GM13976 (cell line): Measurements from ENCODE around the gene RER1.

Experiments
- DNase-seq: peaks from one replicate; pipeline ENCODE4 v3.0.0; 2012; ENCODE audit warnings: low spot score
- in situ Hi-C: fragments of 300-500 bp; cut with MboI; formaldehyde crosslinking; loops from one replicate; pipeline ENCODE4 v1.12.0; 2022; ENCODE audit warnings: low sequenced_read_pairs, mixed read lengths, inconsistent platforms; ENCODE audit not compliant: unreplicated experiment
- TF ChIP-seq, protein P1 (sequence below): IDR thresholded peaks from 2 replicates; pipeline ENCODE4 v1.5.1; 2012; ENCODE audit warnings: borderline replicate concordance, mild to moderate bottlenecking; ENCODE audit not compliant: insufficient read depth; ENCODE audit errors: extremely low read depth, missing control alignments, control extremely low read depth

Gene RER1

DNA sequence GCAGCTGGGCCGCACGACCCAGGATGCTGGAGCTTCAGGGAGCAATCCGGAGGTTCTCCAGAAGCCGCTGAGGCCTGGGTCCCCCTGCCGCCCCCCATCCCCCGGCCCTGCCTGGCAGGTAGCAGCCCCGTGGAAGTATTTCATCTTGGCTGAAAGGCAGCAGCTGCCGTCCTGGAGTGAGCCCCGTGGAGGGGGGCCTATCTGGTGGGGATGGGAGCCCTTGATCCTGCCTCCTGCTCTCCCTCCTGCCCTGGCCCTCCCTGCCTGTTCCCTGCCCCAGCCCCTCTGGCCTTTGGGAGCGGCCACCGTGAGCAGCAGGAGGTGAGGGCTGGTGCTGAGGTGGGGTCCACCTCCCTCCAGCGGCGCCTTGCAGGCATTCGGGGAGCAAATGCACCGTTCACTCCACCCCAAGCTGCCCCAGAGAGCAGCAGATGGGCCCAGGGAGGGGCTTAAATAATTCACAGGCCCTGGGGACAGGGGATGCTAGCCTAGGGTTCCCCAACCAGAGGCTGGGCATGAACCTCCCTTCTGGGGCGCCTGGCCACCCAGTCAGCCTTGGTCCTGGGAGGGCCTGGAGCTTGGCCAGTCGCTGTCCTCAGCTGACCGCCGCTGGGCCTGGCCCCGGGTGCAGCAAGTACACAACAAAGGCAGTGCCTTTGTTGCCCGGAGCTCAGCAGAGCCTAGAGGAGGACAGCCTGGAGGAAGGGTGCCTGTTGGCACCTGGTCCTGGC, 60.7 kb downstream of the RER1 start:
- in situ Hi-C loops = no loop called here
- TF ChIP-seq, protein P1, sequence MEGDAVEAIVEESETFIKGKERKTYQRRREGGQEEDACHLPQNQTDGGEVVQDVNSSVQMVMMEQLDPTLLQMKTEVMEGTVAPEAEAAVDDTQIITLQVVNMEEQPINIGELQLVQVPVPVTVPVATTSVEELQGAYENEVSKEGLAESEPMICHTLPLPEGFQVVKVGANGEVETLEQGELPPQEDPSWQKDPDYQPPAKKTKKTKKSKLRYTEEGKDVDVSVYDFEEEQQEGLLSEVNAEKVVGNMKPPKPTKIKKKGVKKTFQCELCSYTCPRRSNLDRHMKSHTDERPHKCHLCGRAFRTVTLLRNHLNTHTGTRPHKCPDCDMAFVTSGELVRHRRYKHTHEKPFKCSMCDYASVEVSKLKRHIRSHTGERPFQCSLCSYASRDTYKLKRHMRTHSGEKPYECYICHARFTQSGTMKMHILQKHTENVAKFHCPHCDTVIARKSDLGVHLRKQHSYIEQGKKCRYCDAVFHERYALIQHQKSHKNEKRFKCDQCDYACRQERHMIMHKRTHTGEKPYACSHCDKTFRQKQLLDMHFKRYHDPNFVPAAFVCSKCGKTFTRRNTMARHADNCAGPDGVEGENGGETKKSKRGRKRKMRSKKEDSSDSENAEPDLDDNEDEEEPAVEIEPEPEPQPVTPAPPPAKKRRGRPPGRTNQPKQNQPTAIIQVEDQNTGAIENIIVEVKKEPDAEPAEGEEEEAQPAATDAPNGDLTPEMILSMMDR = no peak
- DNase-seq = no peak

DNA sequence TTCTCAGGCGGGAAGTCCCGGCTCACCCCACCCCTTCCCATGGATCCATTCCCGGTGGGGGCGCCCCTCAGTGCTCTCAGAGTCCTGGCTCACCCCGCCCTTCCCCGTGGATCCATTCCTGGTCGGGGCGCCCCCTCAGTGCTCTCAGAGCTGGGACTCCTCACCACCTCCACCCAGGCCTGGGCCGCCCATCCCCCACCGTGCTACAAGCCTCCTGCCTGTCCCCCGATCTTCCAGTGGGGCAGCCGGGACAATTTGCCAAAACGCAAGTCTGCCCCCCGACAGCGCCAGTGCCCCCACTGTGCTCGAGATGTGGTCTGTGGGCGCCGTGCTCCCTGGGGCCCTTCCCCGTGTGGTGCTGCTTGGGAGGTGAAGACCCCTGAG, 61.3 kb downstream of the RER1 start:
- TF ChIP-seq, protein P1 = no peak
- in situ Hi-C loops = no loop called here
- no peak for DNase-seq

DNA sequence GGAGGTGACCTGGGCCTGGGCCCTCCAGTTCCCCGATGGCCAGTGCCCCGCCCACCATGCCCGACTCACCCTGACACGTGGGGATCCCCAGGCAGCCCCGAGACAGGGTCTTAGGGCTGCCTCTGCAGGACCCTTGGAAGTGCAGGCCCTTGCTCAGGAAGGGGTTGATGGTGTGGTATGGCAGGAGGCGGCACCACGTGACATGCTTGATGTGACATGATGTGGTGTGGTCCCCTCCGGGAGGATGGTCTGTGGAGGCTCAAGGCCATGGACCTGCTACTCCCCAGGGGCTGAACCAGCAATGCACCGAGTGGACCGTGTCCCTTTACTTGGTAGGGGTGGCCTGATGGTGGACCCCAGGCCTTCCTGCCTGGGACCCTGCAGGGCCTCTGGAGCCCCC, 62.6 kb downstream of the RER1 start:
- no peak for DNase-seq
- TF ChIP-seq, protein P1 = no peak
- in situ Hi-C loops = no loop called here
